ENCODE data around the gene TRAIP.
A peak's percentile ranks its signal among the peaks of the same experiment; 100 is the strongest.
"Not testable (repeated sequence)": the region's sequence is repeated elsewhere in the genome, so short reads cannot be mapped to it uniquely, and the experiment has no call there.

TRAIP gene

DNA sequence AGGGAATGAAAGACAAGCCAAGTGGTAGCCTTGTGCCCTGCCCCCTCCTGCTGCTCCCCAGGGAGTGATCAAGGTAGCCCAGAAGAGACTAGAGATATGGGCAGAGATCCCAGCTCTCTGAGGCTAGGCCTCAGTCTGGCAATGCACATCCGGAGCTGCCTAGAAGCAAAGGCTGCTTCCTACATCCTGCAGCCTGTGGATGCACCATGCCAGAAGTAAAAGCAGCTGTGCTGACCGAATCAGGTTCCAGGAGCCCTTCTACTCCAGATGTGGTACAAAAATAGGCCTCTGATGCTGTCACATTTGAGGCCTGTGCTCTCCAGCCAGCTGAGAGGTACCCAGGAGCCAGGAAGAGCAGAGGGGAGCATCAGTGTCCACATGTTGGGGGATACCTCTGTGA, 16.0 kb downstream of the TRAIP start:
- POLR2A ChIA-PET = interaction anchor here (0.5 to 0.6 kb wide), 3 partner anchors 66 to 441 kb away, joined by 3 to 5 read pairs (median 4); no protein-coding TSS in a partner anchor
- CTCF ChIA-PET = interaction anchor here (0.6 to 29.3 kb wide), 9 partner anchors 9 to 301 kb away, joined by 3 to 558 read pairs (median 7); partner anchors contain the start of genes CDHR4, INKA1, TRAIP and UBA7
- no peak for DNase-seq (ENCODE audit: extremely low spot score)
- TF ChIP-seq, protein P1, sequence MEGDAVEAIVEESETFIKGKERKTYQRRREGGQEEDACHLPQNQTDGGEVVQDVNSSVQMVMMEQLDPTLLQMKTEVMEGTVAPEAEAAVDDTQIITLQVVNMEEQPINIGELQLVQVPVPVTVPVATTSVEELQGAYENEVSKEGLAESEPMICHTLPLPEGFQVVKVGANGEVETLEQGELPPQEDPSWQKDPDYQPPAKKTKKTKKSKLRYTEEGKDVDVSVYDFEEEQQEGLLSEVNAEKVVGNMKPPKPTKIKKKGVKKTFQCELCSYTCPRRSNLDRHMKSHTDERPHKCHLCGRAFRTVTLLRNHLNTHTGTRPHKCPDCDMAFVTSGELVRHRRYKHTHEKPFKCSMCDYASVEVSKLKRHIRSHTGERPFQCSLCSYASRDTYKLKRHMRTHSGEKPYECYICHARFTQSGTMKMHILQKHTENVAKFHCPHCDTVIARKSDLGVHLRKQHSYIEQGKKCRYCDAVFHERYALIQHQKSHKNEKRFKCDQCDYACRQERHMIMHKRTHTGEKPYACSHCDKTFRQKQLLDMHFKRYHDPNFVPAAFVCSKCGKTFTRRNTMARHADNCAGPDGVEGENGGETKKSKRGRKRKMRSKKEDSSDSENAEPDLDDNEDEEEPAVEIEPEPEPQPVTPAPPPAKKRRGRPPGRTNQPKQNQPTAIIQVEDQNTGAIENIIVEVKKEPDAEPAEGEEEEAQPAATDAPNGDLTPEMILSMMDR (IDR thresholded peaks at IDR 0.05; ENCODE audit: control extremely low read depth, extremely low read depth, low read depth, missing control alignments) = no peak

DNA sequence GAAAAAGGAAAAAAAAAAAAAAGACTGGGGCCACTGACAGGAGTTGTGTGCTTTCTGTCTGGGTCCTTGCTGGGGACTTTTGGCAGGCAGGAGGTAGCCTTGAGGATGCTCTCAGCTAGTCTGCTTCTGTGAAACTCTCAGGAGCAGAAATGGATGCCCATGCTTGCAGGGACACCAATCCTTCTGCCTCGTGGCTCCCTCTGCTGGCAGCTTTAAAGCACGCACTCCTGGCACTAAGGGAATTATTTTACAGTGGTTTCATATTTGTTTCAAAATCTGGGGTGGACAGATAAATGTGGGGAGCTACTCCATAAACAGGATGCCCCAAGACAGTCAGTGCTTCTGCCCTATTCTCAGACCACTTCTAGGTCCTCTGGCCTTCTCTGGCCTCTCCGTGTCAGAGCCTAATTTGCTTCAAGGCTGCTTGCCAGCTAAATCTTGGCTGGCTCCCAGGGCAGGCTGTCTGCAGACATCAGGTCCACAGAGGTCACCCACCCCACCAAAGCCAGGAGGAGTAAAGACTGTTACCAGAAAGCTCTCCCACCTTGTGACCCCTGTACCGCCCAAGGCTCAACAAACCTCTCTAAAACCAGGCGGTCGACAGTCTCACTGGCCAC, 17.1 kb downstream of the TRAIP start:
- CTCF ChIA-PET = interaction anchor here (0.6 to 29.3 kb wide), 45 partner anchors 9 to 300 kb away, joined by 3 to 558 read pairs (median 5); partner anchors contain the start of genes AMIGO3, CDHR4, INKA1 and IP6K1
- TF ChIP-seq, protein P1 (IDR thresholded peaks at IDR 0.05; ENCODE audit: control extremely low read depth, extremely low read depth, low read depth, missing control alignments) = peak; percentile 92
- POLR2A ChIA-PET = interaction anchor here (1.1 kb wide), 1 partner anchor 36 kb away, joined by 3 read pairs; the partner anchor contains the start of gene INKA1
- DNase-seq (ENCODE audit: extremely low spot score) = peak; percentile 82

DNA sequence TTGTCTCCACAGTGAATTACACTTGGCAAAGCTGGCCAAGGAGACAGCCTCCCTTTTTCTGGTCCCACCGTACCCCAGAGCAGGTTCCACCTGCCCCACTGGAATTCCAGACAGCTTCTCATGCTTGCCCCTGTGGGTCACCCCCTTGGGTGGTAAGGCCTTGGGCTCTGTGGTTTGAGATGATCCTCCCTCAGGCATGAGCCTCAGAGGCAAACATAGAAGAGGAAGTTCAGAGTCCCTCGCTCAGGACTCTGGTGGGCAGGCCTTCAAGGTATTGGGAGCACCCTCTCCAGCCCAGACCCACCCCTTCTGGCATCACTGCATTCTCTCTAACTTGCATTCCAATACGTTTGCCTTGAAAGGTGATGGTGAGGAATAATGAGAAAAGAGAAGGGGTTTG, 25.0 kb downstream of the TRAIP start:
- DNase-seq (ENCODE audit: extremely low spot score) = no peak
- ChIA-PET POLR2A (no interaction called here), CTCF (interaction anchor here (0.8 to 29.3 kb wide), 5 partner anchors 7 to 331 kb away, joined by 3 to 558 read pairs (median 7); partner anchors contain the start of genes CDHR4, INKA1 and UBA7)
- TF ChIP-seq, protein P1 (IDR thresholded peaks at IDR 0.05; ENCODE audit: control extremely low read depth, extremely low read depth, low read depth, missing control alignments) = no peak

DNA sequence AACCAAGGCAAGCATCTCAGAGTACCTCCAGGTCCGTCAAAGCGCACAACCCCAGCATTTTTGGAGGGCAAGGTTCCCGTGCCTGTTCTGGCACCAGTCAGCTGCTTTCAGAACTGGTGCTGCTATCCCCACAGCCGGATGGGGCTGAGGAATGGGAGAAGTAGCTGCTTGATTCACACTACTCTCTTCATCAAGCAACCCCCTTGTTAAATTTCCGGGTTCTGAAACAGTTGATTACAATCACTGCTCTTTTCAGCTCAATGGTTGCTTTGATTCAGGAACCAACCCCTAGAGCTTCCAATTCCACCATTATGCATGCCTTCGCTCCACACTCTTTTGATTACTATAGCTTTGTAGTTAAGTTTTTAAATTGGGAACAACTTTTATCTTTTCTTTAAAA, 30.3 kb downstream of the TRAIP start:
- DNase-seq (ENCODE audit: extremely low spot score) = no peak
- POLR2A ChIA-PET = no interaction called here
- CTCF ChIA-PET = interaction anchor here (1.3 to 29.3 kb wide), 6 partner anchors 8 to 47 kb away, joined by 3 to 558 read pairs (median 10); partner anchors contain the start of genes CDHR4, INKA1 and UBA7
- TF ChIP-seq, protein P1 (IDR thresholded peaks at IDR 0.05; ENCODE audit: control extremely low read depth, extremely low read depth, low read depth, missing control alignments) = no peak

DNA sequence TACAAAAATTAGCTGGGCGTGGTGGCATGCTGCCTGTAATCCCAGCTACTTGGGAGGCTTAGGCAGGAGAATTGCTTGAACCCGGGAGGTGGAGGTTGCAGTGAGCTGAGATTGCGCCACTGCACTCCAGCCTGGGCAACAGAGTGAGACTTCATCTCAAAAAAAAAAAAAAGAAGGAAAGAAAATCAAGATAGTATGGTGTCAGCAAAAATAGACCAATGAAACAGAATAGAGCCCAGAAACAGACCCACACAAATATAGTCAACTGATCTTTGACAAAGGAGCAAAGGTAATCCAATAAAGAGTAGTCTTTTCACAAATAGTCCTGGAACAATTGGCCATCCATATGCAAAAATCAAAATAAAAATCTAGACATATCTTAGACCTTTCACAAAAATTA, 33.2 kb downstream of the TRAIP start:
- DNase-seq (ENCODE audit: extremely low spot score); POLR2A ChIA-PET: not testable (repeated sequence)
- CTCF ChIA-PET = interaction anchor here (29.3 kb wide), 1 partner anchor 21 kb away, joined by 558 read pairs; the partner anchor contains the start of genes CDHR4, INKA1 and UBA7

DNA sequence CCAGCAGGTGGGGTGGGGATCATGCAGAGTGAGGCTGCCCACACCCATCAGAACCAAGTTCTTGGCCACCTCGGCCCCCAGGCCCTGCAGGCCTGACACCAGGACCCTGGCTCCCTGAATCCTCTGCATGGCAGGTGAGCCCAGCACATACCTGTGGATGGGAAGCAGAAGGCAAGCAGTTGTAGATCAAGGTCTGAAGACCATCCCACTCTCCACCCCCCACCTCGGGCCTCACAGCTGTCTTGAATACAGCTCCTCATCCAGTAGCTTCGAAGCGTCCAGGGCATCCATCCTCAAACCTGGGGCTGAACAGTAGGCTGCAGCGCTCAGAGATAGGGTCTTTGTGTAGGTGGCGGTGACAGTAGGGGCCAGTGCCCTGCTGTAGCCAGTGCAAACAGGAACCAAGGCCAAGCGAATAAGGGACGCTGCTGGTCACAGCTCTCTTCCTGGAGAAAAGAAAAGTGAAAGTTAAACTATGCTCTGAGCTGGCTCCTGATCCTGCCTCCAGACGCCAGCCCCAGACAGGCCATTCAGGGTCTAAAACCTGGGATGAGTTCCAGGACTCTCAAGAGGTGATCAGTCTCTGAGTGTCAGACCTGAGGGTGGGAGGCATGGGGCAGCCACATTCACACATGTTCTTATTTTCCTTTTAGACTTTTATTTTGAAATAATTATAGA, 42.7 kb downstream of the TRAIP start, which contains the start of gene UBA7:
TSS of gene UBA7 (minus strand) at position 457 of the 678 bp plus-strand sequence. CDS start at position 291, 166 bp downstream.
- peak; percentile 84 for DNase-seq (ENCODE audit: extremely low spot score)
- TF ChIP-seq, protein P1 (IDR thresholded peaks at IDR 0.05; ENCODE audit: control extremely low read depth, extremely low read depth, low read depth, missing control alignments) = no peak
- ChIA-PET CTCF (interaction anchor here (1.5 to 25.2 kb wide), 3 partner anchors 8 to 23 kb away, joined by 6 to 558 read pairs (median 38); partner anchors contain the start of gene INKA1), POLR2A (interaction anchor here (0.6 to 1.7 kb wide), 4 partner anchors 8 to 413 kb away, joined by 3 to 8 read pairs (median 4); partner anchors contain the start of gene INKA1)

Measured in GM10248 (cell line).